HG03521 (cell line): ENCODE results near the gene MRPS11.
"Not testable (repeated sequence)": the region's sequence is repeated elsewhere in the genome, so short reads cannot be mapped to it uniquely, and the experiment has no call there.

Source experiments
- ATAC-seq: cut with Tn5 transposase; IDR thresholded peaks from one replicate; pipeline ENCODE4 v1.9.1; 2021; ENCODE audit warnings: mild to moderate bottlenecking, moderate library complexity; ENCODE audit not compliant: unreplicated experiment

Gene MRPS11

GRCh38 chr15:88454867-88455810 is 12.4 kb upstream of the MRPS11 start:
- ATAC-seq = peak; percentile 78

- ATAC-seq = no peak
These were observed 10.8 kb upstream of the MRPS11 start for GRCh38 chr15:88456733-88457132.

DNA sequence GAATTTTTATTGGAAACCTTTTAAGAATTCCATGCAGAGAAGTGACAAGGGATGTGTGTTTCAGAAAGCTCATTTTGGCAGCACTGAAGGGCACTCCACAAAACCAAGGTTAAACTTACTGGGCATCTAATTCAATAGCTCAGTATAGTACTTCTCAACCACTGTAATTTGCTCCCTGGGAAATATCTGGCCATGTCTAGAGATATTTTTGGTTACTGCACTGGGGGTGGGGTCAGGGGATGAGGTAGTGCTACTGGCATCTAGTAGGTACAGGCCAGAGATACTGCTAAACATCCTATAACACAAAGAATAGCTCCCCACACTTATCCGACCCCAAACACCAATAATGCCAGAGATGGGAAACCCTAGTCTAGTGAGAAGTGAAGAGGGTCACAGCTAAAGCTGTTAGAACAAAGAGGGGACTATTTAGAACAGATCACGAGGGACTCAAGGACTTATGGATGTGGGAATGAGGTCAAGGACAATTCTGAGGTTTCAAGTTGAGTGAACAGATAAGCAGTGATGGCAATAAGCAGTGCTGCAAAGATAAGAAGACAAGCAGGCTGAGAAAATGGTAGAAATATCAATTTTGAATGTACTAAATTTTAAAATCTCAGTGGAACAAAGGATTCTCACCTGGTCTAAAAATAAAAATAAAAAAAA is 3.5 kb upstream of the MRPS11 start:
- no peak for ATAC-seq

GRCh38 chr15:88465633-88466224 is 1.8 kb upstream of the MRPS11 start:
- no peak for ATAC-seq

DNA sequence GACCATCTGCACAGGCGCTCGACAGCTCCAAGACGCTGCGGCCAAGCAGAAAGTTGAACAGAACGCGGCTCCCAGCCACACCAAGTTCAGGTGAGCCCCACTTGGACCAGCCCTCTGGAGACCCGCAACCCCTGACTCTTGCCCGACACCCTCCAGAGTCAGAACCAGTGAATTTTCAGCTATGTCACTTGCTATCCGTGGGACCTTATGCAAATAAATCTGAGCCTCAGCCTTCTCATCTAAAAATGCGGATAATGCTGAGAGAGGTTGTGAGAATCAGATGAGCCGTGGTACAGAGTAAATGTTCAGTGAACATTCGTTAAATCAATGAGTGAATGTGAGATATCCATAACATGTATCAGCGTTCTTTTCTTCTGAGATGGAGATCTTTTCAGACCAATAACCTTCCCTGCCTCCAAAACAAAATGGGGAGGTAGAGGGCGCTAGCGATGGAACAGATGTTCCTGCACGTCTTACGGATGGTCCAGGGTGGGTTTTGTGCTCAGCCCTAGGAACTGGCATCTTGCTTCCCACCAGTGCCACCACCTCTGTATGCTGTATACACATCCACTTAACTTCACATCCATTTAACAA is 524 bp downstream of the MRPS11 start:
- ATAC-seq = no peak

GRCh38 chr15:88468721-88469120 is 1.2 kb downstream of the MRPS11 start:
- ATAC-seq = not testable (repeated sequence)

- no peak for ATAC-seq
These were observed 1.8 kb downstream of the MRPS11 start for GRCh38 chr15:88469321-88469720.

GRCh38 chr15:88470625-88471372 is 3.3 kb downstream of the MRPS11 start:
- no peak for ATAC-seq

DNA sequence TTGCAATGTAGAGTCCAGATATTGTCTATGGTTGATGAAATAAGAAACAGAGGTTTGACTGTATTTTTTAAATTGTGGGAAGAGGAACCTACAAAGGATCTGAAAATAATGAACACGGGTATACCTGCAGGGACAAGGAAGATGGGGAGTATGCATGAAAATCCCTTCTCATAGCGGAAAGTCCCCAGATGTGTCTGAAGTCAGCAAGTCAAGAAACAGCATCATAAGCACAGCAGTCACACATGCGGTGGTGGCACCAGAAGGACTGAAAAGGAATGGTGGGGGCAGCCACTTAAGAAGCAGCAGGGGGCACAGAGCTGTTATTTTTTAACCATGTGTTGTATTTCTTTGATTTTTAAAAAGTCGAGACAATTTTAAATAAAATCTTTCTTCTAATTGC is 4.7 kb downstream of the MRPS11 start:
- ATAC-seq = no peak

- not testable (repeated sequence) for ATAC-seq
These were observed 6.3 kb downstream of the MRPS11 start for GRCh38 chr15:88473661-88474293.

- no peak for ATAC-seq
These were observed 9.1 kb downstream of the MRPS11 start for GRCh38 chr15:88476635-88477060.

- ATAC-seq = no peak
These were observed 9.6 kb downstream of the MRPS11 start for GRCh38 chr15:88477126-88477525.

DNA sequence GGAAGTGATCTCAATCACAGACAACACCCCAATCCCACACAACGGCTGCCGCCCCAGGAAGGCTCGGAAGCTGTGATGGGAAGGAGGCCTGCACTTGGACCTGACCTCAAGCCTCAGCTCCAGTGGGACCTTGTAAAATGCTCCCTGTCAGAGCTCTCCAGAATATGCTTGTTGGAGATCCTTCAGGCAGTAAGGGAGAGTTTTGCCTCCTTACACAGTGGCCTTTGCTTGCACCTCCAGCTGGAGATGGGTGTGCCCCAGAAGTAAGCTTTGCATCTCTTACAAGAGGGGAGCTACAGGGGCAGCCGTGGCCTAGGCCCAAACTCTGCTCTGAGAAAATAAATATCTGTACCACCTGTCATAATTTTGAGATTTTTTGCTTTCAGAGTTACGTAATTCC is 10.4 kb downstream of the MRPS11 start:
- no peak for ATAC-seq

DNA sequence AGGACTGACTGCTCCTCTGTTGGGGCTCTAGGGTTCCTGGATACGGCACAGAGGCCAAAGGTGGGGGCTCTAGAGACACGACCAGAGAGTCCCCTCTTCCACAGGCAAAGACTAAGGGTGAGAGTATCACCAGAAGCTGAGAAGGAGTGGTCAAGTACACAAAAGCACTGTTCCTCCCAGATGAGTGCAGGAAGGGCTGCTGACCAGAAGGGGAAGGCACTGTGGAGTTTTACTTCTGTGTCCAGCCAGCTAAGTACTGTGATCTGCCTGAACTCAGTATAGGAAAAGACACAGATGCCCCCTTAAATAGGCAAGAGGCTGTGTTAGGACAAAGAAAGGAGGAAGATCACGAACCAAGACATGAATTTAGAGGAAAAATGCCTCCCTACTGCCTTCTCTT is 11.7 kb downstream of the MRPS11 start:
- ATAC-seq = no peak

- ATAC-seq = no peak
These were observed 13.5 kb downstream of the MRPS11 start for GRCh38 chr15:88480981-88481380.

DNA sequence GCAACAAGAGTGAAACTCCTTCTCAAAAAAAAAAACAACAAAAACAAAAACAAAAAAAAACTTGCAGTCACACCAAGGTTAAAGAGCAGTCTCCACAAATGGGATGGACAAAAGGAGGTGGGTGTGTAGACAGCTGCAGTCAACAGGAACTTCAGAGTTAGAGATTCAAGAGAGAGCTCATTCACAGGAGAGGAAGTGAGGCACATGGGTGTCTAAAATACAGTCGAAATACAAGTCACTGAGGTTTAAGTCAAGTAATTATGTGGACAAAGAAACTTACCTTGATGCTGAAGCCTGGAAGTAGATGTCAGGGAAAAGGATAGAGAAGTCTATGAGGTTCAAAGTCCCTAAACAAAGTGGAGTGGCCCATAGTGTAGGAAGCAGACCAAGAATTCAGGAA is 14.8 kb downstream of the MRPS11 start:
- no peak for ATAC-seq

GRCh38 chr15:88484682-88485331 is 17.3 kb downstream of the MRPS11 start:
- ATAC-seq = no peak

GRCh38 chr15:88487178-88487795 is 19.8 kb downstream of the MRPS11 start:
- no peak for ATAC-seq
